Psoas muscle (tissue), 8 donors: ENCODE data around the gene INAFM1. TPM values are rescaled to one million over a fixed set of nuclear protein-coding genes. Genes with fewer than 3 reads are reported as not detected.
"Not testable (repeated sequence)": the region's sequence is repeated elsewhere in the genome, so short reads cannot be mapped to it uniquely, and the experiment has no call there.

Source experiments
- ATAC-seq, 4 donors: fragments of 200-7000 bp; cut with Tn5 transposase; one replicate each; pipeline ENCODE4 v1.9.1; 2020; ENCODE audit warnings: moderate library complexity in 3 of 4, mild to moderate bottlenecking in 2 of 4
- DNase-seq, 2 donors: peaks; one replicate each; pipeline ENCODE4 v3.0.0-alpha.2; 2020
- H3K27ac ChIP-seq: fragments of 200-600 bp; one replicate; pipeline ENCODE4 v1.8.0; 2022
- H3K27me3 ChIP-seq, 3 donors: fragments of 200-600 bp in 1 of 3; one replicate each; pipeline versions ENCODE4 v1.6.1 to v1.8.0; 2013 to 2022; ENCODE audit warnings: low read length in 2 of 3, mild to moderate bottlenecking in 2 of 3, moderate library complexity in 1 of 3; ENCODE audit not compliant: insufficient read depth in 3 of 3
- H3K36me3 ChIP-seq, 2 donors: fragments of 200-600 bp in 1 of 2; one replicate each; pipeline versions ENCODE4 v1.6.1 to v1.8.0; 2013 to 2022; ENCODE audit warnings: low read depth in 1 of 2, mild to moderate bottlenecking in 1 of 2, moderate library complexity in 1 of 2; ENCODE audit not compliant: insufficient read depth in 1 of 2
- H3K4me1 ChIP-seq: fragments of 200-600 bp; one replicate; pipeline ENCODE4 v1.8.0; 2022
- H3K4me3 ChIP-seq: fragments of 200-600 bp; one replicate; pipeline ENCODE4 v1.8.0; 2022; ENCODE audit warnings: mild to moderate bottlenecking
- H3K9me3 ChIP-seq: fragments of 200-600 bp; one replicate; pipeline ENCODE4 v1.8.0; 2022
- WGBS, 3 donors: extraction: QIAGEN DNeasy Blood & Tissue Kit; methylation state at CpG; one replicate each; pipeline versions ENCODE4 v1.1.6 to v1.1.7; 2013; 5-methylcytosine and 5-hydroxymethylcytosine counted together
- intact Hi-C, 2 donors: fragments of 100-400 bp; cut with DNase I; formaldehyde crosslinking; loops; one replicate each; pipeline versions ENCODE4 v1.11.0 to v1.14.2; 2022
- polyA plus RNA-seq, 3 donors: library from polyadenylated mRNA; stranded (reverse); fragments of 200-250 nt; gene quantifications; one replicate each; pipeline ENCODE4 v1.2.3, GENCODE V29; 2013
- total RNA-seq, 4 donors: library from RNA; stranded (reverse); fragmentation: NEBNext Ultra II Directional in 2 of 4; extraction: Animal tissue kit (Norgen Biotek cat#: 25700) in 2 of 4; gene quantifications; one replicate each; pipeline versions ENCODE4 v1.2.1 to v1.2.4, GENCODE V29; 2021 to 2023
- TF ChIP-seq, protein P1 (sequence below): fragments of 200-600 bp; IDR thresholded peaks from one replicate; pipeline ENCODE4 v1.8.0; 2022; ENCODE audit warnings: antibody characterized with exemption
- donor health status: healthy with polysubstance abuse.
- donor health status: DM: no; HTN: no; CAD: no; lungs with moderate emphysema.
- donor health status: Bipolar disorder and iron deficiency.
- donor health status: healthy.
- donor health status: DM: yes; HTN: yes; CAD: no.
- donor health status: DM: no; HTN: no; CAD: no.
- donor health status: DM: no; HTN: no; CAD: no.
- donor health status: DM: yes; HTN: yes; CAD: no.

The INAFM1 gene
- total and polyA plus RNA-seq, 7 donors: 3.6 to 21.2 (median 14.0) TPM

DNA sequence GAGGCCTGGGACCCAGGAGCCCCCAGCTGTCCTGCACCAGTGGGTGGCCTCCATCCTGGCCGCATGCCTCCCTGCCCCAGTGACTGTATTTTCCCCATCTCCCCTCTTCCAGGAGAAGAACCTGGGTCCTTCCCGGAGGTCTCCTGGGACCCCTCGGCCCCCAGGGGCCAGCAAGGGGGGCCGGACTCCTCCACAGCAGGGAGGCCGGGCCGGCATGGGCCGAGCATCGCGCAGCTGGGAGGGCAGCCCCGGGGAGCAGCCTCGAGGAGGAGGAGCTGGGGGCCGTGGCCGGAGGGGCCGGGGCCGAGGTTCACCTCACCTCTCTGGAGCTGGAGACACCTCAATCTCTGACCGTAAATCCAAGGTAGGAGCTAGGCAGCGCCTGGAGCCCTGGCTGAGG, 14.2 kb upstream of the INAFM1 start:
- peaks cover 6 to 71% of the 10 kb centered on the region in 2 donors for H3K36me3 ChIP-seq
- WGBS, 3 donors: 84 to 90% (median 90%) methylated on average over 15 to 17 of the region's 17 CpGs
- no peaks in the 10 kb centered on the region for H3K9me3 ChIP-seq
- TF ChIP-seq, protein P1, sequence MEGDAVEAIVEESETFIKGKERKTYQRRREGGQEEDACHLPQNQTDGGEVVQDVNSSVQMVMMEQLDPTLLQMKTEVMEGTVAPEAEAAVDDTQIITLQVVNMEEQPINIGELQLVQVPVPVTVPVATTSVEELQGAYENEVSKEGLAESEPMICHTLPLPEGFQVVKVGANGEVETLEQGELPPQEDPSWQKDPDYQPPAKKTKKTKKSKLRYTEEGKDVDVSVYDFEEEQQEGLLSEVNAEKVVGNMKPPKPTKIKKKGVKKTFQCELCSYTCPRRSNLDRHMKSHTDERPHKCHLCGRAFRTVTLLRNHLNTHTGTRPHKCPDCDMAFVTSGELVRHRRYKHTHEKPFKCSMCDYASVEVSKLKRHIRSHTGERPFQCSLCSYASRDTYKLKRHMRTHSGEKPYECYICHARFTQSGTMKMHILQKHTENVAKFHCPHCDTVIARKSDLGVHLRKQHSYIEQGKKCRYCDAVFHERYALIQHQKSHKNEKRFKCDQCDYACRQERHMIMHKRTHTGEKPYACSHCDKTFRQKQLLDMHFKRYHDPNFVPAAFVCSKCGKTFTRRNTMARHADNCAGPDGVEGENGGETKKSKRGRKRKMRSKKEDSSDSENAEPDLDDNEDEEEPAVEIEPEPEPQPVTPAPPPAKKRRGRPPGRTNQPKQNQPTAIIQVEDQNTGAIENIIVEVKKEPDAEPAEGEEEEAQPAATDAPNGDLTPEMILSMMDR: no peak
- intact Hi-C loops: no loop called here
- no peaks in the 10 kb centered on the region for H3K27me3 ChIP-seq
- H3K4me3 ChIP-seq: no peak overlapping the region
- peaks cover 18% of the 10 kb centered on the region for H3K4me1 ChIP-seq
- DNase-seq: no peak
- no peak for ATAC-seq
- H3K27ac ChIP-seq: no peak overlapping the region

DNA sequence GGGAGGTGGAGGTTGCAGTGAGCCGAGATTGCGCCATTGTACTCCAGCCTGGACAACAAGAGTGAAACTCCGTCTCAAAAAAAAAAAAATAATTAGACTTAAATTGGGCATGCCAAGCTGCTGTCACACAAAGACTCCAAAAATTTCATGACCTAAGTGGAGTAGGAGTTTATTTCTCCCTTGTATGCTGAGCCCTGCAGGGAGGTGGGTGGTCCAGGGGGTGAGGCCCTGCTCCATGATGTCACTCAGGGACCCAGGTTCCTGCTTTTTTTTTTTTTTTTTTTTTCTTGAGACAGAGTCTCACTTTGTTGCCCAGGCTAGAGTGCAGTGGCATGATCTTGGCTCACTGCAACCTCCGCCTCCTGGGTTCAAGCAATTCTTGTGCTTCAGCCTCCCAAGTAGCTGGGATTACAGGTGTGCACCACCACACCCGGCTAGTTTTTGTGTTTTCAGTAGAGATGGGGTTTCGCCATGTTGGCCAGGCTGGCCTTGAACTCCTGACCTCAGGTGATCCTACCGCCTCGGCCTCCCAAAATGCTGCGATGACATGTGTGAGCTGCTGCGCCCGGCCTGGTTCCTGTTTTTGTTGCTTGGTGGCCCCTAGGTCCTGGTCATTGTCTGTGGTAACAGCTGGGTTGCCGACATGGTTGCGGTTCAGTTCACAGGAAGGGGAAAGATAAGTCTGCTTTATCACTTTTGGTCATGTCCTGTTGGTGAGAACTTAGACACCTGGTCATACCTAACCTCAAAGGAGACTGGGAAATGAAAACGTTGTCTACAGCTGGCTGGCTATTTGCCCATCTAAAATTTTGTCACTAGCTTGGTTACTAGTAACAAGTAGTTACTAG, 12.5 kb upstream of the INAFM1 start:
- H3K9me3 ChIP-seq, H3K27ac ChIP-seq, H3K27me3 ChIP-seq, H3K4me3 ChIP-seq, intact Hi-C loops, DNase-seq, ATAC-seq: not testable (repeated sequence)
- 81 to 88% (median 85%) methylated on average over 14 of the region's 14 CpGs for WGBS, 3 donors
- Histone ChIP-seq H3K4me1 (peaks cover 21% of the 10 kb centered on the region), H3K36me3 (peaks cover 7 to 87% of the 10 kb centered on the region in 2 donors)

DNA sequence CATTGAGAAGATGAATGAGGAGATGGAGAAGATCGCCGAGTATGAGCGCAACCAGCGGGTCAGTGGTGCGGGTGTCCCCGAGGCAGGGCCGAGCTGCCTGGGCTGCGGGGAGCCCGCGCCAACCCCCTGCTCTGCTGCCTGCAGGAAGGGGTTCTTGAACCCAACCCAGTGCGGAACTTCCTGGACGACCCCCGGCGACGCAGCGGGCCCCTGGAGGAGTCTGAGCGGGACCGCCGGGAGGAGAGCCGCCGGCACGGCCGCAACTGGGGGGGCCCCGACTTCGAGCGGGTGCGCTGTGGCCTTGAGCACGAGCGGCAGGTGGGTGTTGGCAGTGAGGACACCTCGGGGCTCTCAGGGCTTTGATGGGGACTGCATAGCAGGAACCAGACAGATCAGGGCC, 10.1 kb upstream of the INAFM1 start:
- Histone ChIP-seq H3K4me1 (peaks cover 8% of the 10 kb centered on the region), H3K27me3 (no peaks in the 10 kb centered on the region), H3K9me3 (no peaks in the 10 kb centered on the region), H3K27ac (no peak overlapping the region), H3K4me3 (no peak overlapping the region), H3K36me3 (peaks cover 7 to 89% of the 10 kb centered on the region in 2 donors)
- TF ChIP-seq, protein P1: no peak
- DNase-seq (no peak), ATAC-seq (no peak)
- intact Hi-C loops: no loop called here
- WGBS, 3 donors: 94 to 96% (median 95%) methylated on average over 28 to 30 of the region's 30 CpGs

DNA sequence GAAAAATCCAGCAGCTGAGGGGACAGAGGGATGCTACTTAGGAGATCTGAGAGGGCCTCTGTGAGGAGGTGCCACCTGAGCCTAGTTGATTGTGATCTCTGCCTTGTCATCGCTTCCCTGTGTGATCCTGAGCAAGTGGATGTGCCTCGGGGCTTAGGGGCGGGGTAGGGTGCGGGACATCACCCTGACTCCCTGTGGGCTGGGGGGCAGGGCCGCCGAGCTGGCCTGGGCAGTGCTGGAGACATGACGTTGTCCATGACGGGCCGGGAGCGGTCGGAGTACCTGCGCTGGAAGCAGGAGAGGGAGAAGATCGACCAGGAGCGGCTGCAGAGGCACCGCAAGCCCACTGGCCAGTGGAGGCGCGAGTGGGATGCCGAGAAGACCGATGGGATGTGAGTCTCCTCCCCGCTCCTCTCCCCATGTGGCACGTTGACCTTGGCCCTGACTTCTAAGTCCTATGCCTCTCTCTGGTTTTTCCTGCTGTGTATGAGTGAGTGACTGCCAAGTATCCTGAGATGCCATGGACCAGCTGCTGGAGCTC, 8.2 kb upstream of the INAFM1 start:
- Histone ChIP-seq H3K27ac (peak overlapping the region; percentile 64), H3K4me3 (no peak overlapping the region), H3K36me3 (peaks cover 13 to 89% of the 10 kb centered on the region in 2 donors), H3K4me1 (peaks cover 8% of the 10 kb centered on the region), H3K9me3 (no peaks in the 10 kb centered on the region), H3K27me3 (no peaks in the 10 kb centered on the region)
- intact Hi-C loops: no loop called here
- TF ChIP-seq, protein P1: no peak
- WGBS, 3 donors: 77 to 83% (median 78%) methylated on average over 21 of the region's 21 CpGs
- ATAC-seq (no peak), DNase-seq (no peak)

DNA sequence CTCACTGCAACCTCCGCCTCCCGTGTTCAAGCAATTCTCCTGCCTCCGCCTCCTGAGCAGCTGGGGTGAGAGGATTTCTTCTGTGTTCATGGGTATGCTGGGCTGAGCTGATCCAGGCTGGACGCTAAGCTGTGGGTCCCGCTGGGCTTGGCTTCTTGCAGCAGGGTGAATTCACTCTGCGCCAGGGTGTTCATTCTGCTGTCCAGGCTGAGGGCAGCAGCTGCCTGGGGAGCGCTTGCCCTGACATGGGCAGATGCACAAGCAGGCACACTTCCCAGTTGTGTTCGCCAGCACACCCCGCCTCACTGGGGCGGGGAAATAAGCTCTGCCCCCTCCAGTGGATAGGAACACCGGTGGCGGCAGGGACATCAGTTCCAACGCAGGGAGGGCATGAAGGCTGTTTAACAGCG, 7.3 kb upstream of the INAFM1 start:
- no peaks in the 10 kb centered on the region for H3K9me3 ChIP-seq
- H3K4me3 ChIP-seq: no peak overlapping the region
- peaks cover 18 to 88% of the 10 kb centered on the region in 2 donors for H3K36me3 ChIP-seq
- H3K27me3 ChIP-seq: no peaks in the 10 kb centered on the region
- ATAC-seq (peak; percentile 79 to 94 (median 90)), DNase-seq (peak; percentile 49 to 84)
- intact Hi-C loops: no loop called here
- peak overlapping the region; percentile 64 for H3K27ac ChIP-seq
- 21 to 34% (median 29%) methylated on average over 14 of the region's 14 CpGs for WGBS, 3 donors
- H3K4me1 ChIP-seq: peaks cover 8% of the 10 kb centered on the region
- TF ChIP-seq, protein P1: no peak
